CD4-positive, alpha-beta T cell treated with Interleukin-10 for 1 hour (primary cell): Measurements from ENCODE around the gene RAI1.
A peak's percentile ranks its signal among the peaks of the same experiment; 100 is the strongest.

Experiments used
- DNase-seq: peaks from one replicate; pipeline ENCODE4 v3.0.0-alpha.2; 2020

The RAI1 gene

DNA sequence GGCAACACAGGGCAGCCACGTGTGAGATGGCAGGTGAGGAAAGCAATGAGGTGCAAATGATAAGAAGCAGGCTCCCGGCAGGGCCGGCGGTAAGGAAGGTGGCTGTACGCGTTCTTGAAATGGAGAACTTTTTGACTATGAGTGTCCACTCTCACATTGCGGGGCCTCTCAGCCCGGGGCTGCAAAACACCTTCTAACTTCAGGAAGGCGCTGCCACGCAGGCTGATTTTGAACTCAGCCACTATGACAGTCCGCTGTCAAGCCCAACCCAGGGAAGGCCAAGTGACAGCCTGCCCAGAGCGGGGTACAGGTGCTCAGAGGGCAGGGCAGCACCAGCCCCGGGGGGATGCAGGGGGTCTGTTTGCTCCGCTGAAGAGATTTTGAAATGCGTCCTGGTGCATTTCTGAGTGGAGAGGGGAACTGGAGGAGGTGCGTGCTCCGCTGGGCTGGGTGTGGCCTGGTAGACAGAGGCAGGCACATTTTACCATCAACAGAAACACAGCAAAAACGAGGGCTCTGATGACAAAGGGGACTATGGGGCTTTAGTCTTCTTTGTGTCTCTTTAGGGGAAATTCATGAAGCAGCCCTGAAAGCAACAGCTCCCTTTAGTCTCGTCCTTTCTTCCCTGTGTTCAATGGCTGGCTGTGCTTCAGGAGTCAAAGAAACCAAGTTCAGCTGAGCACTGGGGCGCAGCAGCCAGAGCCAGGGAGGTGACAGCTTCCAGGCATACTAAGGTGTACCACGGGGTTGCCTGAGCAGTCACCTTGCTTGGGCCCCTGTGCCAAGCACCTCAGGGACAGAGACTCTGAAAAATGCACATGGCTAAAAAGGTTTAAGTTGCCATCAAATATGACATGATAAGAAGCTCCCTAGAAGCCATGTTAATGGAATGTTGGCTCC, 170.1 kb downstream of the RAI1 start:
- DNase-seq: no peak

DNA sequence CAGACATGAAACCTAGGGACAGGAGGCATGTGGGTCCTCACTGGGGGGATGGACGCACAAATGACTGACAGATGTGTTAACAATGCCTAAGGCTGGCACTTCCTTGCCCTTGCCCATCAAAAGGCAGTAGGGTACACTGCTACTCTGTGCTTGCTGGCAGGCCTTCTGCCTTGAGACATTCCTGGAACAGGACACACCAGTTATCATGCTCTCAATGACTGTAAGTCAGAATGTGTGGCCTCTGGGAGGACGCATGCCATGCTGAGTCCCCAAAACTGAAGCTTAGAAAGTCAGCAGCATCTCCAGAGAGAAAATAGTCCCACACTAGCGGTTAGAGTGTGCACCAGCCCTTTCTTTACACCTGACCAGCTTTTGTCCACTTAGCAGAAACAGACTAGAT, 171.7 kb downstream of the RAI1 start:
- DNase-seq: no peak

DNA sequence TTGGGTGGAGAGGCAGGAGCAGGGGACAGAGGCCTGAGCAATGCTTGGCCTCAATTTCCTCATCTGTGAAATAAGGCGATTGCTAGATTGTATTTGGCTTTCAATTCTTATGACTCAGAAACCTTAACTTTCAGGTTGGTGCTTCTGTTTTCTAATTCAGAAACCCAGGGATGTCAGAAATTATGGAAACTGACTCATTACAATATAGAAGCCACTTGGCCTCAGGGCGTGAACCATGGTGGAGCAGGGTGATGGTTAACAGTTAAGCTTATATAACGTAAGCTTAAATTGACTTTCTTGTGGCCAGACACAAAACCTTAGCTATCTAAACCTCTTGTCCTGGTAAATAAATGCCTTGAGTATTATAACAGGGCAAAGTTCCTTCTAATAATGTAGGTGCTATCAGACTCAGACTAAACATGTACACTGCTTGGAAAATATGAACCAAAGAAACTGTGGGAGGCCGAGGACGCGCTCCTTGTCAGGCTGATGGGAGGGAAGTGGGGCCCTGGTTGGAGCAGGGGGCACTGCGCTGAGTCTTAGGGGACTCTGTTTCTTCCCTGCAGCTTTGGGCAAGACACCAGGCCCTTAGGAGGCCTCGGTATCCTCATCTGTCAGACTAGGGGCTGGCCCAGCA, 172.7 kb downstream of the RAI1 start:
- DNase-seq: no peak

DNA sequence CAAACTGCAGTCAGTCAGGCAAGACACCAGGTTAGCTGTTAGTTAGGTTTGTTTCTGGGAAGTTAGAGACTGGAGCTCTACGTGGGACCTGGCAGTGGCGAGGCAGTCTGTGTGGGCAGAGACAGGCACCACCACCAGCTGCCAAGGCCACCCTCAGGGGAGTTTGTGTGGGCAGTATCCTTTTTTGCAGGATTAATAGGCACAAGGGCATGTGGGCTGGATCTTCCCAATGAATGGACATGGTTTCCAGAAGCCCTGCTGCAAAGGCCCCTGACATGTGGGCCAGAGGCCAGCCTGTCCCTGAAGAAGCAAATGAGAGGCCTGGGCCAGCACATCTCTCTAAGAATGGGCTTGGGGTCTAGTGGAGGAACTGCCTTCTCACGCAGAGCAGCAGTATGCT, 174.7 kb downstream of the RAI1 start:
- no peak for DNase-seq

DNA sequence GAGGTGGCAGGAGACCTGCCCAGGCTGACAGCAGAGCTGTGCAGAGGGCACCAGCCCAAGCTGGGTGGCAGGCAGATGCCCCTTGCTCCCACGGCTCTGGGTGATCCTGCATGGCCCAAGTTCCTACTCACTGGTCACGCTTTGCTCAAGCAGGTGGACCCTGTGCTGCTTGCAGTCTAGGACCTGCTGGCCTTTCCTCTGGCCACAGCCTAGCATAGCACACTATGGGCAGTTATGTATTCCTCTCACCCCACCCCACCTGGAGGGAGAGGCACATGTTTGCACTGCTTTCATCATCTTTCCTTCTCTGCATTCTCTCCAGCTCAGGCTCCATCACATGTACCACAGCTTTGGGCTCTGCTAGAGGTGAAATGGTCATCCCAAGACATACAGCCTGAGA, 175.1 kb downstream of the RAI1 start:
- DNase-seq: no peak

DNA sequence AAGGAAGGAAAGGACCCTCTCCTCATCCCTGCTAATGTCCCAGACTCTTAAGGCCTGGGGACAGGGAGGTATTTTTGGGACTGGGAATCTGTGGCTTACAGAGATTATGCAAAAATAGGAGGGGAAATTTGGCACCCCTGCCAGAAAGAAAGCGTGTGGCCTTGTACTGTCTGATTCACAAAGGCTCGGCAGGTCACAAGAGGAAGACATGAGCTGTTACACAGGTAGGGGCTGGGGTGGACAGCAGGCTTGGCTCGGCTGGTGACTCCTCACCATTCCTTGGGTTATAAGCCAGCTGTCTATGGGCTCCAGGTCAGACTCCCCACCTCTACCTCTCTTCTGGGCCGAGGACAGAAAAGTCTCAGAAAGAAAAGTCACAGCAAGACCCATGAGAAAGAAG, 176.2 kb downstream of the RAI1 start:
- no peak for DNase-seq

DNA sequence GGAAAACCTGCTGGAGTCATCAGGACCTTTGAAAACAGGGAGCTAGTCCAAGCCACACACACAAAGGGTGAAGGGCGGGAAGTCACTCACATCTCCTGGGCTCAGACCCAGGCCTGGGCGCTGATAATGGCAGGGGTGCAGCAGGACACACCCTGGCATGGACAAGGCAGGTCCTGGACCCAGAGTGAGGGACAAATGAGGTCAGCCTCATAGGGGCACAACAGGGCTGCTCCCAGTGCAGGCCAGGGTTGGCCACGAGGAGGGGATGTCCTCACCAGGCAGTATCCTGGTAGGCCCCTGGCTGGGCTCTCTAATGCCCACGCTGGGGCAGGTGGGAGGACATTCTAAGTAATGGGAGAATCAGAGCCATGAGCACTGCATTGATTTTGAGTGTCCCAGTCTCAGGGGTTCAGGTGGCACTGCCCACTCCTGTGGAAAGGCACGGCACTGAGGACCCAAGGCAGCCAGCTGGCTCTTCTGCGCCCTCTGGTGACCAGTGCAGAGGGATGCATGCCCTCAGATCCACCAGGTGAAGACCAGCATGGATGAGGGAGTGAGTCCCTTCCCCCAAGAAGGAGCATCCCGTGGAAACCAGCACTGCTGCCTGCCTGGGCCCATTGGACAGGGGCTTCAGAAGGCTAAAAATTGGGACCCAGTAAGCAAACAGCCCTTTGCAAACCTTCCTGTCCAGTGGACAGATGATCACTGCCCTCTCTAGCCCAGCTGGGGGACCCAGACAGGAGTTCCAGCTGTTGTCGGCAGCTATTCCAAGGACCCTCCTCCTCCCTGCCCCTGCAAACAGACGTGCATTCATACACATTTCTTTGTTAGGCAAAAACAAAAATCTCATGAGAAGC, 178.9 kb downstream of the RAI1 start:
- peak; percentile 81 for DNase-seq

DNA sequence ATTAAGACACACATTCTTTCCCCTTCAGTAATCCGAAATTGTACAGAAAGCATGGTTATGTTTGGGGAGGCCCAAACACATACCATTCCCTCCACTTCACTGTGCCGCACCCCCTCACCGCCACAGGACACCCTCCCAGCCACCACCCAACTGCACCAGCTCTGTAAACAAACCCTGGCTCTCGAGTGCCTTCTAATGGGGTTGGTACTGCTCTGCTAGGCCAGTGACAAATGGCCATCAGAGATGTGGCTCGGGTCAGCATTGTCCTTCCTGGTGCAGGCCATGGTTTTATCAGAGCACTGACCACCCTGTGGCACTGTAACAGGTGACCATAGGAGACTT, 179.5 kb downstream of the RAI1 start:
- no peak for DNase-seq
